ENCODE measurements around the gene TTLL13.

TTLL13 gene

DNA sequence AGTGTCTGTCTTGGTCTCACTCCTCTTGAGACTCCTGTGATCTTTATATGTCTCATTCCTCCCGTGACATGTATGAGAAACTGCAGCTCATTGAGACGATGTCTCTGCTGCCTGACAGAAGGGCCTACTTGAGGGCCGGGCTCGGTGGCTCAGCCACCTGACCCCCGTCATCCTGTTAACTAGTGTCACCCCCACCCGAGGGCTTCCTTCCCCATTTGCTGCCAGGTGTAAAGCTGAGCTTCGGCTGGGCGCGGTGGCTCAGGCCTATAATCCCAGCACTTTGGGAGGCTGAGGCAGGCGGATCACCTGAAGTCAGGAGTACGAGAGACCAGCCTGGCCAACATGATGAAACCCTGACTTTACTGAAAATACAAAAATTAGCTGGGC is 35.5 kb upstream of the TTLL13 start:
- no peak for FAIRE-seq
- no peak for DNase-seq (ENCODE audit: insufficient read length, low spot score)
- TF ChIP-seq POU2F2 (IDR thresholded peaks at IDR 0.05; ENCODE audit: low read depth, low read length) (no peak), POLR2AphosphoS5 (IDR thresholded peaks at IDR 0.05; ENCODE audit: low read depth, low read length) (no peak), TAF1 (IDR thresholded peaks at IDR 0.05; ENCODE audit: low read depth, low read length) (no peak), POLR2A (IDR thresholded peaks at IDR 0.05; ENCODE audit: low read depth, low read length) (no peak), PAX5 (IDR thresholded peaks at IDR 0.05; ENCODE audit: insufficient read depth, low read length, severe bottlenecking) (no peak), SPI1 (IDR thresholded peaks at IDR 0.05; ENCODE audit: low read depth, low read length) (no peak)

- DNase-seq (ENCODE audit: insufficient read length, low spot score) (no peak), FAIRE-seq (no peak)
- TF ChIP-seq TAF1 (IDR thresholded peaks at IDR 0.05; ENCODE audit: low read depth, low read length) = no peak
- no peak for TF ChIP-seq POU2F2 (IDR thresholded peaks at IDR 0.05; ENCODE audit: low read depth, low read length)
- no peak for TF ChIP-seq SPI1 (IDR thresholded peaks at IDR 0.05; ENCODE audit: low read depth, low read length)
- no peak for TF ChIP-seq PAX5 (IDR thresholded peaks at IDR 0.05; ENCODE audit: insufficient read depth, low read length, severe bottlenecking)
- no peak for TF ChIP-seq POLR2AphosphoS5 (IDR thresholded peaks at IDR 0.05; ENCODE audit: low read depth, low read length)
- no peak for TF ChIP-seq POLR2A (IDR thresholded peaks at IDR 0.05; ENCODE audit: low read depth, low read length)
Measured at GRCh38 chr15:90214553-90215196, 34.7 kb upstream of the TTLL13 start.

GRCh38 chr15:90217671-90218394 is 31.5 kb upstream of the TTLL13 start:
- FAIRE-seq = no peak
- DNase-seq (ENCODE audit: insufficient read length, low spot score) = no peak
- TF ChIP-seq SPI1 (IDR thresholded peaks at IDR 0.05; ENCODE audit: low read depth, low read length) = no peak
- TF ChIP-seq POLR2AphosphoS5 (IDR thresholded peaks at IDR 0.05; ENCODE audit: low read depth, low read length) = no peak
- no peak for TF ChIP-seq PAX5 (IDR thresholded peaks at IDR 0.05; ENCODE audit: insufficient read depth, low read length, severe bottlenecking)
- no peak for TF ChIP-seq POU2F2 (IDR thresholded peaks at IDR 0.05; ENCODE audit: low read depth, low read length)

GRCh38 chr15:90219421-90220141 is 29.8 kb upstream of the TTLL13 start:
- TF ChIP-seq TAF1 (IDR thresholded peaks at IDR 0.05; ENCODE audit: low read depth, low read length) (no peak), PAX5 (IDR thresholded peaks at IDR 0.05; ENCODE audit: insufficient read depth, low read length, severe bottlenecking) (no peak), POU2F2 (IDR thresholded peaks at IDR 0.05; ENCODE audit: low read depth, low read length) (no peak), POLR2AphosphoS5 (IDR thresholded peaks at IDR 0.05; ENCODE audit: low read depth, low read length) (no peak), SPI1 (IDR thresholded peaks at IDR 0.05; ENCODE audit: low read depth, low read length) (no peak), POLR2A (IDR thresholded peaks at IDR 0.05; ENCODE audit: low read depth, low read length) (no peak)
- no peak for FAIRE-seq
- DNase-seq (ENCODE audit: insufficient read length, low spot score) = peak; percentile 68

DNA sequence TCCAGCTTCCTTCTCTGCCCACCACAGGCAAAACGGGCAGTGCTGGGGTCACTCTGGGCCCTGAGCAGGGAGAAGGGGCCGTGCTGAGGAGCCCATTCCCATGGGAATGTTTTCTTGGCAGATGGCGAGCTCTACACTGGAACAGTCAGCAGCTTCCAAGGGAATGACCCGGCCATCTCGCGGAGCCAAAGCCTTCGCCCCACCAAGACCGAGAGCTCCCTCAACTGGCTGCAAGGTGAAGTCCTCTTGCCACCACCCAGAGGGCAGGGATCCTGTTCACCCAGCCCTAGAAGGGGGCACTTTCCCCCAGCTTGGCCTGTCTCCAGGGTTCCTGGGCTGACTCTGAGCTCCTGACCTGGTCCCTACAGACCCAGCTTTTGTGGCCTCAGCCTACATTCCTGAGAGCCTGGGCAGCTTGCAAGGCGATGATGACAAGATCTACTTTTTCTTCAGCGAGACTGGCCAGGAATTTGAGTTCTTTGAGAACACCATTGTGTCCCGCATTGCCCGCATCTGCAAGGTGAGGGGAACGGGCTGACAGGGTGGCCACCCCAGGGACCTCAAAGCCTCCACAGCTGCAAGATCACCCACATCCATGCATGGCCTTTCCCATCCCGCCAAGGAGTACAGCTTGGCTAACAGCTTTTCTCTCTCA is 28.0 kb upstream of the TTLL13 start:
- peak; percentile 74 for DNase-seq (ENCODE audit: insufficient read length, low spot score)
- TF ChIP-seq TAF1 (IDR thresholded peaks at IDR 0.05; ENCODE audit: low read depth, low read length) (no peak), SPI1 (IDR thresholded peaks at IDR 0.05; ENCODE audit: low read depth, low read length) (no peak), POU2F2 (IDR thresholded peaks at IDR 0.05; ENCODE audit: low read depth, low read length) (no peak), PAX5 (IDR thresholded peaks at IDR 0.05; ENCODE audit: insufficient read depth, low read length, severe bottlenecking) (no peak), POLR2AphosphoS5 (IDR thresholded peaks at IDR 0.05; ENCODE audit: low read depth, low read length) (no peak), POLR2A (IDR thresholded peaks at IDR 0.05; ENCODE audit: low read depth, low read length) (no peak)
- FAIRE-seq = peak; percentile 78

DNA sequence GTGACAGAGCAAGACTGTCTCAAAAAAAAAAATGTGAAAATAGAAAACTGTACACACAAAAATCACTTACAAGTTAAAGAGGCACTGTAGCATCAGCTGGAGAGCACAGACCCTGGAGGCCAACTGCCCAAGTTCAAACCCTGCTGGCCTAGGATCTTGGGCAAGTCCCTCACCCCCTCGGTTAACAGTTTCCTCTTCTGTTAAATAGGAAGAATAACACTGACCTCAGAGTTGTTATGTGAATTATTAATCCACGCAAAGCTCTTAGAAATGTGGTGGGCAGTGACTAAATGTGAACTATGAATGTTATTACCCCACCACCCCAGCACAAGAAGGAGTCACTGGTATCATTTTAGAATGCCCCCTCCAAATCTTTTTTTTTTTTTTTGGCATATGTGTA is 26.8 kb upstream of the TTLL13 start:
- no peak for DNase-seq (ENCODE audit: insufficient read length, low spot score)
- TF ChIP-seq PAX5 (IDR thresholded peaks at IDR 0.05; ENCODE audit: insufficient read depth, low read length, severe bottlenecking) (no peak), TAF1 (IDR thresholded peaks at IDR 0.05; ENCODE audit: low read depth, low read length) (no peak), POLR2A (IDR thresholded peaks at IDR 0.05; ENCODE audit: low read depth, low read length) (no peak), POLR2AphosphoS5 (IDR thresholded peaks at IDR 0.05; ENCODE audit: low read depth, low read length) (no peak), POU2F2 (IDR thresholded peaks at IDR 0.05; ENCODE audit: low read depth, low read length) (no peak), SPI1 (IDR thresholded peaks at IDR 0.05; ENCODE audit: low read depth, low read length) (no peak)
- no peak for FAIRE-seq

GRCh38 chr15:90223441-90224165 is 25.8 kb upstream of the TTLL13 start:
- TF ChIP-seq TAF1 (IDR thresholded peaks at IDR 0.05; ENCODE audit: low read depth, low read length) (no peak), SPI1 (IDR thresholded peaks at IDR 0.05; ENCODE audit: low read depth, low read length) (no peak), POU2F2 (IDR thresholded peaks at IDR 0.05; ENCODE audit: low read depth, low read length) (no peak), POLR2AphosphoS5 (IDR thresholded peaks at IDR 0.05; ENCODE audit: low read depth, low read length) (no peak), POLR2A (IDR thresholded peaks at IDR 0.05; ENCODE audit: low read depth, low read length) (no peak), PAX5 (IDR thresholded peaks at IDR 0.05; ENCODE audit: insufficient read depth, low read length, severe bottlenecking) (no peak)
- FAIRE-seq (no peak), DNase-seq (ENCODE audit: insufficient read length, low spot score) (no peak)

DNA sequence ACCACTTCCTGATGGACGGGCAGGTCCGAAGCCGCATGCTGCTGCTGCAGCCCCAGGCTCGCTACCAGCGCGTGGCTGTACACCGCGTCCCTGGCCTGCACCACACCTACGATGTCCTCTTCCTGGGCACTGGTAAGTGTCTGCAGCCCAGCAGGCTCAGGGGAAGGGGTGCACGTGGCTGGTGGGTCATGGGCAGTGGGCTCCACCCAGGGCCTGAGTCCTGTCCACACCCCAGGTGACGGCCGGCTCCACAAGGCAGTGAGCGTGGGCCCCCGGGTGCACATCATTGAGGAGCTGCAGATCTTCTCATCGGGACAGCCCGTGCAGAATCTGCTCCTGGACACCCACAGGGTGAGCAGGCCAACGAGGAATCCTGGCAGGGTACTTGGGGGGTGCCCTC is 24.3 kb upstream of the TTLL13 start:
- DNase-seq (ENCODE audit: insufficient read length, low spot score) = no peak
- FAIRE-seq = no peak
- TF ChIP-seq SPI1 (IDR thresholded peaks at IDR 0.05; ENCODE audit: low read depth, low read length) = no peak
- TF ChIP-seq POLR2A (IDR thresholded peaks at IDR 0.05; ENCODE audit: low read depth, low read length) = no peak

All from GM12891 (cell line).